WTC11 (cell line): ENCODE results near the gene SERPIND1. TPM values are rescaled to one million over a fixed set of nuclear protein-coding genes. Genes with fewer than 3 reads are reported as not detected.

ENCODE experiments used
- ATAC-seq: fragments of 200-7000 bp; cut with Tn5 transposase; 2 replicates; pipeline ENCODE4 v1.10.0; 2021; ENCODE audit warnings: mild to moderate bottlenecking, moderate library complexity
- CTCF ChIA-PET: fragments of 300-600 bp; sonication (Branson Sonifier 250); formaldehyde crosslinking; loops from one replicate; lab custom pipeline; 2021; ENCODE audit warnings: antibody characterized with exemption; lab: Charles Lee
- POLR2A ChIA-PET: fragments of 350-600 bp; sonication (Branson Sonifier 250); formaldehyde crosslinking; loops from one replicate; lab custom pipeline; 2021; ENCODE audit warnings: antibody characterized with exemption; lab: Charles Lee
- DNase-seq: peaks from one replicate; pipeline ENCODE4 v3.0.0; 2021; ENCODE audit warnings: low spot score
- H3K27ac Mint-ChIP-seq: 2 replicates; pipeline ENCODE4 v1.8.0; 2021; ENCODE audit warnings: mixed read lengths
- H3K27me3 Mint-ChIP-seq: 2 replicates; pipeline ENCODE4 v1.8.0; 2021; ENCODE audit warnings: low read depth, mild to moderate bottlenecking, moderate library complexity, mixed read lengths
- H3K36me3 Mint-ChIP-seq: 2 replicates; pipeline ENCODE4 v1.8.0; 2021; ENCODE audit warnings: mixed read lengths
- H3K4me1 Mint-ChIP-seq: 2 replicates; pipeline ENCODE4 v1.8.0; 2022; ENCODE audit warnings: mixed read lengths
- H3K4me3 Mint-ChIP-seq: 2 replicates; pipeline ENCODE4 v1.8.0; 2021; ENCODE audit warnings: mild to moderate bottlenecking, moderate library complexity, mixed read lengths
- H3K9me3 Mint-ChIP-seq: 2 replicates; pipeline ENCODE4 v1.8.0; 2021; ENCODE audit warnings: mixed read lengths
- AR ChIP-seq: fragments of 250-450 bp; sonication (Bioruptor Pico); IDR thresholded peaks from 2 replicates; pipeline ENCODE4 v1.9.0; 2021; ENCODE audit warnings: mild to moderate bottlenecking
- ATF1 ChIP-seq: sonication (generic); formaldehyde crosslinking; IDR thresholded peaks from 2 replicates; pipeline ENCODE4 v1.8.1; 2023; ENCODE audit warnings: mild to moderate bottlenecking, moderate library complexity, missing genetic modification reagents
- CBFB ChIP-seq: sonication (generic); formaldehyde crosslinking; IDR thresholded peaks from 2 replicates; pipeline ENCODE4 v1.8.1; 2022; ENCODE audit warnings: mild to moderate bottlenecking, low read depth, missing genetic modification reagents
- E2F5 ChIP-seq: sonication (generic); formaldehyde crosslinking; IDR thresholded peaks from 2 replicates; pipeline ENCODE4 v1.8.1; 2022; ENCODE audit warnings: mild to moderate bottlenecking, moderate library complexity, missing genetic modification reagents
- GRHL2 ChIP-seq: fragments of 250-450 bp; sonication (Bioruptor Pico); IDR thresholded peaks from 2 replicates; pipeline ENCODE4 v1.8.0; 2022; ENCODE audit warnings: mild to moderate bottlenecking, moderate library complexity; ENCODE audit not compliant: insufficient replicate concordance, severe bottlenecking
- GTF2I ChIP-seq: fragments of 250-450 bp; sonication (Bioruptor Pico); conservative IDR thresholded peaks from 2 replicates; pipeline ENCODE4 v1.4.0; 2021; ENCODE audit warnings: mild to moderate bottlenecking
- IRF1 ChIP-seq: sonication (generic); formaldehyde crosslinking; IDR thresholded peaks from 2 replicates; pipeline ENCODE4 v1.8.0; 2023; ENCODE audit warnings: missing genetic modification reagents
- JAZF1 ChIP-seq: fragments of 250-450 bp; sonication (Bioruptor Pico); IDR thresholded peaks from 2 replicates; pipeline ENCODE4 v1.9.0; 2021; ENCODE audit warnings: moderate library complexity, mild to moderate bottlenecking, inconsistent platforms
- KAT7 ChIP-seq: sonication (generic); formaldehyde crosslinking; IDR thresholded peaks from 2 replicates; pipeline ENCODE4 v1.8.1; 2023; ENCODE audit warnings: missing genetic modification reagents, mild to moderate bottlenecking, borderline replicate concordance
- NFE2L1 ChIP-seq: sonication (generic); formaldehyde crosslinking; IDR thresholded peaks from 2 replicates; pipeline ENCODE4 v1.8.1; 2023; ENCODE audit warnings: missing genetic modification reagents
- NFYB ChIP-seq: sonication (generic); formaldehyde crosslinking; conservative IDR thresholded peaks from 2 replicates; pipeline ENCODE4 v1.8.0; 2022; ENCODE audit warnings: low read depth, missing genetic modification reagents
- NR1H2 ChIP-seq: sonication (generic); formaldehyde crosslinking; IDR thresholded peaks from 2 replicates; pipeline ENCODE4 v1.9.0; 2021; ENCODE audit warnings: mild to moderate bottlenecking, moderate library complexity, missing genetic modification reagents
- NR2C2 ChIP-seq: sonication (generic); formaldehyde crosslinking; IDR thresholded peaks from 2 replicates; pipeline ENCODE4 v1.8.0; 2022; ENCODE audit warnings: mild to moderate bottlenecking, missing genetic modification reagents
- RORB ChIP-seq: fragments of 250-450 bp; sonication (Bioruptor Pico); IDR thresholded peaks from 2 replicates; pipeline ENCODE4 v1.9.0; 2021; ENCODE audit warnings: mild to moderate bottlenecking
- SOX15 ChIP-seq: fragments of 250-450 bp; sonication (Bioruptor Pico); IDR thresholded peaks from 2 replicates; pipeline ENCODE4 v1.9.0; 2021; ENCODE audit warnings: mild to moderate bottlenecking
- SP1 ChIP-seq: sonication (generic); formaldehyde crosslinking; conservative IDR thresholded peaks from 2 replicates; pipeline ENCODE4 v1.8.1; 2022; ENCODE audit warnings: missing genetic modification reagents
- TEAD4 ChIP-seq: sonication (generic); formaldehyde crosslinking; IDR thresholded peaks from 2 replicates; pipeline ENCODE4 v1.8.0; 2022; ENCODE audit warnings: mild to moderate bottlenecking, missing genetic modification reagents
- ZNF121 ChIP-seq: sonication (generic); formaldehyde crosslinking; IDR thresholded peaks from 2 replicates; pipeline ENCODE4 v1.8.0; 2023; ENCODE audit warnings: missing genetic modification reagents
- ZNF219 ChIP-seq: sonication (generic); formaldehyde crosslinking; IDR thresholded peaks from 2 replicates; pipeline ENCODE4 v1.8.0; 2023; ENCODE audit warnings: missing genetic modification reagents, mild to moderate bottlenecking, borderline replicate concordance
- ZNF232 ChIP-seq: sonication (generic); formaldehyde crosslinking; IDR thresholded peaks from 2 replicates; pipeline ENCODE4 v1.8.0; 2022; ENCODE audit warnings: mild to moderate bottlenecking, missing genetic modification reagents
- ZNF263 ChIP-seq: sonication (generic); formaldehyde crosslinking; IDR thresholded peaks from 2 replicates; pipeline ENCODE4 v1.8.1; 2022; ENCODE audit warnings: low read depth, mild to moderate bottlenecking, moderate library complexity, missing genetic modification reagents
- ZNF396 ChIP-seq: fragments of 250-450 bp; sonication (Bioruptor Pico); IDR thresholded peaks from 2 replicates; pipeline ENCODE4 v1.8.0; 2021; ENCODE audit warnings: mild to moderate bottlenecking, moderate library complexity, borderline replicate concordance
- ZNF416 ChIP-seq: fragments of 250-450 bp; sonication (Bioruptor Pico); IDR thresholded peaks from 2 replicates; pipeline ENCODE4 v1.9.0; 2021; ENCODE audit warnings: mild to moderate bottlenecking, inconsistent platforms
- total RNA-seq: library from RNA; stranded (reverse); gene quantifications from 3 replicates; pipeline ENCODE4 v1.2.3, GENCODE V29; 2021
- TF ChIP-seq, protein P1 (sequence below): sonication (generic); formaldehyde crosslinking; IDR thresholded peaks from 2 replicates; pipeline ENCODE4 v1.8.1; 2022; ENCODE audit warnings: low read depth, missing genetic modification reagents, borderline replicate concordance

SERPIND1 gene
- total RNA-seq, 1 experiment from 2014 or later = 0.22 TPM

DNA sequence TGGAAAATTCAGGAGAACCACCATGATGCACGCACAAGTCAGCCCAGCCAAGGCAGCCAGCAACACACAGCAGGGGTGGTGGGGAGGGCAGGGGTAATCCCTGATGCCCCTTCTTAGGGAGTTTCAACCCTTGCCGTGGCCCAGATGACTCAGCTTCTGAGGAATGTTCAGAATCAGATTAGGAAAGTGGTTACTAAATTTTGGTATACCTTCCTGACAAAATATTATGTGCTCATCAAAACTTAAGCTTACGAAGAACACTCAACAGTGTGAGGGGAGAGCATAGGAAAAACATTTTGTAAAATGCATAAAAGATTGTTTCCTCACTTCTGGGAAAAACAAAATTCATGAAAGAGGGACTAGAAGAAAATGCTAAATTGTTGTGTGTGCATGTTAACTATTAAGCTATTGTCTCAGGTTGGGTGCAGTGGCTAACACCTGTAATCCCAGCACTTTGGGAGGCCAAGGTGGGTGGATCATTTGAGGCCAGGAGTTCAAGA is 32.1 kb downstream of the SERPIND1 start:
- Mint-ChIP-seq H3K4me3 (no peak overlapping the region), H3K27me3 (no peaks in the 10 kb centered on the region), H3K27ac (no peak overlapping the region)
- no peak for DNase-seq
- no peak for ATAC-seq
- CTCF ChIA-PET = interaction anchor here (0.9 to 2.5 kb wide), 2 partner anchors 12 to 22 kb away, joined by 4 to 8 read pairs; no protein-coding TSS in a partner anchor
- TF ChIP-seq ZNF263 (no peak), ATF1 (CRISPR knock-in tag) (no peak), ZNF121 (CRISPR knock-in tag) (no peak), SOX15 (CRISPR knock-in tag) (no peak), GRHL2 (CRISPR knock-in tag) (no peak), NR1H2 (no peak), KAT7 (CRISPR knock-in tag) (no peak), CBFB (CRISPR knock-in tag) (no peak), JAZF1 (no peak), RORB (CRISPR knock-in tag) (no peak), ZNF219 (no peak), ZNF232 (CRISPR knock-in tag) (no peak), GTF2I (CRISPR knock-in tag) (no peak), AR (CRISPR knock-in tag) (no peak)
- TF ChIP-seq, all 79 proteins: peak for 0
- H3K36me3 Mint-ChIP-seq = peaks cover 27% of the 10 kb centered on the region
- no peaks in the 10 kb centered on the region for H3K4me1 Mint-ChIP-seq
- H3K9me3 Mint-ChIP-seq = no peaks in the 10 kb centered on the region
- POLR2A ChIA-PET = no interaction called here

- no peak overlapping the region for H3K27ac Mint-ChIP-seq
- H3K4me1 Mint-ChIP-seq = no peaks in the 10 kb centered on the region
- H3K9me3 Mint-ChIP-seq = no peaks in the 10 kb centered on the region
- TF ChIP-seq ZNF219 (no peak), SP1 (no peak), TEAD4 (CRISPR knock-in tag) (no peak), ZNF396 (CRISPR knock-in tag) (no peak), NFE2L1 (CRISPR knock-in tag) (no peak), NR1H2 (no peak), NFYB (CRISPR knock-in tag) (no peak), ATF1 (CRISPR knock-in tag) (no peak), IRF1 (CRISPR knock-in tag) (no peak), ZNF416 (CRISPR knock-in tag) (no peak), AR (CRISPR knock-in tag) (no peak), NR2C2 (CRISPR knock-in tag) (no peak), E2F5 (no peak)
- TF ChIP-seq, protein P1, sequence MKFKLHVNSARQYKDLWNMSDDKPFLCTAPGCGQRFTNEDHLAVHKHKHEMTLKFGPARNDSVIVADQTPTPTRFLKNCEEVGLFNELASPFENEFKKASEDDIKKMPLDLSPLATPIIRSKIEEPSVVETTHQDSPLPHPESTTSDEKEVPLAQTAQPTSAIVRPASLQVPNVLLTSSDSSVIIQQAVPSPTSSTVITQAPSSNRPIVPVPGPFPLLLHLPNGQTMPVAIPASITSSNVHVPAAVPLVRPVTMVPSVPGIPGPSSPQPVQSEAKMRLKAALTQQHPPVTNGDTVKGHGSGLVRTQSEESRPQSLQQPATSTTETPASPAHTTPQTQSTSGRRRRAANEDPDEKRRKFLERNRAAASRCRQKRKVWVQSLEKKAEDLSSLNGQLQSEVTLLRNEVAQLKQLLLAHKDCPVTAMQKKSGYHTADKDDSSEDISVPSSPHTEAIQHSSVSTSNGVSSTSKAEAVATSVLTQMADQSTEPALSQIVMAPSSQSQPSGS = no peak
- H3K36me3 Mint-ChIP-seq = peaks cover 26% of the 10 kb centered on the region
- H3K4me3 Mint-ChIP-seq = no peak overlapping the region
- ChIA-PET POLR2A (interaction anchor here (0.6 kb wide), 1 partner anchor 30 kb away, joined by 3 read pairs; no protein-coding TSS in a partner anchor), CTCF (interaction anchor here (2.5 kb wide), 1 partner anchor 14 kb away, joined by 8 read pairs; no protein-coding TSS in a partner anchor)
- H3K27me3 Mint-ChIP-seq = no peaks in the 10 kb centered on the region
- DNase-seq (no peak), ATAC-seq (no peak)
Measured at GRCh38 chr22:20807315-20807752, 33.4 kb downstream of the SERPIND1 start.
